GM19099 (cell line): ENCODE measurements around the gene TMEM132C.

ENCODE experiments used
- POLR2A ChIP-seq: IDR thresholded peaks from 3 replicates; pipeline ENCODE4 v1.6.1; 2011; ENCODE audit warnings: low read depth; ENCODE audit not compliant: insufficient read length; ENCODE audit errors: extremely low read depth

TMEM132C gene

DNA sequence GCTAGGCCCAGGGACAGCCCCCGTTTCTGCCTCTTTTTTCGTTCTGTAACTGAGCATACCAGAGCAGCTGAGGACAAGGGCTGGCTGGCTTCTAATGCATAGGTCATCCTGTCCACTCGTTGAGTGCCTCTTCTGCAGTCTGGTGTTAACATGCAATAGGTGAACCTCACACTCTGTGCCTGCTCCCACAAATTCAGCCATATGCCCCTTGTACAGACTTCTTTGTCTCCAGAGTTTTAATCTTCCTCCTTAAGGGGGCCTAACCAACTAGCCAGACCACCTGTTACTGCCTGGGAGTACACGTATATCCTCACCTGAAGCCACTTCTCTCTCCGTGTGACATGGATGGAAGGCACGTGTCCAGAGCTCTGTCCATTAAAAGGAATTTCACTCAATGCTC is 445.7 kb downstream of the TMEM132C start:
- no peak for TF ChIP-seq POLR2A

DNA sequence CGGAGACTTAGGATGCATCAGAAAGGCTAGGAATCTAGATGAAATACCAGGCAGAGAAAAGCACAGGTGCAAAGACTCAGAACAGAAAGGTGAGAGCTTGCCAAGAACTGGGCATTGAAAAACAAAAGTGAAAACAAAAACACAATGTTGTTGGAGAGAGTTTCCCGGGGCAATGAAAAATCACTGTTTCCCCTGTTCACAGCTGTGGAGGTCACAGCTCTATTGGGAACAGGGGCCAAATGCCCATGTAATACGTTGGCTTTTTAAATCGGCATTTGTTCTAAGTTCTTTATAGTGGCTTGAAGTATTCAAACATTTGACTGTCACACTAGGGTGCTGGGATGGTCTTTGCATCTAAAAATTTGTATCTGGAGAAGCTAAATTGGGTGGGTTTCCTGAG is 448.5 kb downstream of the TMEM132C start:
- no peak for TF ChIP-seq POLR2A

DNA sequence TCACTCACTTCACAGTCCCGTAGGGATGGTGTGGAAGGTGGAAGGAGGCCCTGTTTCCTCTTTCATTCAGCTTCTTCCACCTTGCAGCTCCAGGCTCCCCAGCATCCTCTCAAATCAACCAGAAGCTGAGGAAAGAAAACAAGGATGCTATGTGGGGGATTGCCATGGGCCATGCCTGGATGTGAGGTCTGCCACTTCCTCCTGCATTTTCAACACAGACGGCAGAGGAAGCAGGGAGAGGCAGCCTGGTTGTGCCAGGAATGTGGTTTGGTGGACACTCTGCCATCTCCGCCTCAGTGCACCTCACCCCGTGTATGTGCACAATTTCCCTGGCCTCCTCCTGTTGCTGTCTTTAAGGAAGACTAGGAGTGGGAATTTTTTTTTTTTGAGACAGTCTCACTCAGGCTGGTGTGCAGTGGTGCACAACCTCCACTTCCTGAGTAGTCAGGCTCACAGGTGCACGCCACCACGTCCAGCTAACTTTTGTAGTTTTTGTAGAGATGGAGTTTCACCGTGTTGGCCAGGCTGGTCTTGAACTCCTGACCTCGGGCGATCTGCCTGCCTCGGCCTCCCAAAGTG is 457.6 kb downstream of the TMEM132C start:
- no peak for TF ChIP-seq POLR2A

DNA sequence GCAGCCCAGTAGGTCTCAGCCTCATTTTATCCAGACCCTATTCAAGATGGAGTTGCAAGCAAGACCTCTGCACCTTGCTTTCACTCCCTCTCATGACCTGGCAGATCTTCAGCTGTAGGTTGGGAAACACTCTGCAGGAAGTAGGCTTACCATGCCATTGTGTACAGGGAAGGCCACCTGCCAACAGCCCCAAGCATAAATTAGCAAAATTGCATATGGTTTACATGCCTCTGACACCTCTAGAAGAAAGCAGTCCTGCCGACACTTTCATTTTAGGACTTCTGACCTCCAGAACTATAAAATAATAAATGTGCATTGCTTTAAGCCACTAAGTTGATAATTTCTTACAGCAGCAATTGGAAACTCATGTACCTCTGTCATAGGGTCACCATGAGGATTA is 459.9 kb downstream of the TMEM132C start:
- no peak for TF ChIP-seq POLR2A

DNA sequence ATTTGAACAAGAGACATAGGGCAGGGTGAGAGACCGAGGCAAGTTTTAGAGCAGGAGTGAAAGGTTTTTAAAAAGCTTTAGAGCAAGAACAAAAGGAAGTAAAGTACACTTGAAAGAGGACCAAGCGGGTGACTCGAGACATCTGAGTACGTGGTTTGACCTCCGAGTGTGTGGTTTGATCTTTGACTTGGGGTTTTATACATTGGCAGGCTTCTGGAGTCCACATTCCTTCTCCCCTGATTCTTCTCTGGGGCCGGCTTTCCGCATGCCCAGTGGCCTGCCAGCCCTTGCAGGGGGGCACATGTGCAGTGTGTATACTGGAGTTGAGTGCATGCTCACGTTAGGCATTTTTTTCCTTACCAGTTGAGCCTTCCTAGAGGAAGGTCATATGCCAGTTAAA is 460.5 kb downstream of the TMEM132C start:
- no peak for TF ChIP-seq POLR2A

DNA sequence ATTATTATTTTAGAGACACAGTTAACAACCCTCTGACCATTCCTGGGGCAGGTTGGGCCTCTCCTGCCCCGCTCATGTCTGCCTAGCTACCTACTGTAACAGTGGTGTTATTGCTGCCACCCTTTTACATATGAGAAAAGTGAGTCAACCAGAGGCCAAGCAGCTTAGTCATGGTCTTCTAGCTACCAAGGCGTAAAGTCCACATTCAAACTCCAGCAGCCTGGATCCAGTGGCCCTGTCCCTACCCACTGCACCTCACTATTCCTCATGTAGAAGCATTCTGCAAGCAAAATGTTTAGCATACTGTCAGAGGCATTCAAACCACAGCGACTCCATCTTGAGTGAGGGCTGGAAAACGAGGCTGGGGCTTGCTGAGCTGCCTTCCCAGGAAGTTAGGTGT is 461.0 kb downstream of the TMEM132C start:
- no peak for TF ChIP-seq POLR2A

DNA sequence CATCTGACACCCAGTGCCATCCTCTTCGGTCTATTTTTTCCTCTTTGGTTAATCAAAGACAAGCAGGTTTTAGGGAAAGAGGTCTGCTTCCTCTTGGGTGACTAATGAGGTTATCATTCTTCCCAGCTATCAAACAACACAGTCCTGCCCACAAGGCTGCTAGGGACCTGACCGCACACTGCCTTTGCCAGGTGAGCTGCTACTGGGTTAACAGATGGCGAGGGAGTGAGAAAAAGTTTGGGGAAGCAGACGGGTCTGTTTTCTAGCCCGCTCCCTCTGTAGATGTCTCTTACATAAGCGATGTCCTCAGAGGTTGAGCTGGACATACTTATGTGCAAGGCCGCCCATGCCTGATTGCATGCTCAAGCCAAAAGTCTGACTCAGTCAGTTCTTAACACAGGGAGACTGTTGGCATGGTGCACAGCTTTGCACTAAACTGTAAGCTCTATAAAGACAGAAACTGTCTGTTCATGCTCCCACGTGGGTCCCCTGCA is 462.7 kb downstream of the TMEM132C start:
- no peak for TF ChIP-seq POLR2A

DNA sequence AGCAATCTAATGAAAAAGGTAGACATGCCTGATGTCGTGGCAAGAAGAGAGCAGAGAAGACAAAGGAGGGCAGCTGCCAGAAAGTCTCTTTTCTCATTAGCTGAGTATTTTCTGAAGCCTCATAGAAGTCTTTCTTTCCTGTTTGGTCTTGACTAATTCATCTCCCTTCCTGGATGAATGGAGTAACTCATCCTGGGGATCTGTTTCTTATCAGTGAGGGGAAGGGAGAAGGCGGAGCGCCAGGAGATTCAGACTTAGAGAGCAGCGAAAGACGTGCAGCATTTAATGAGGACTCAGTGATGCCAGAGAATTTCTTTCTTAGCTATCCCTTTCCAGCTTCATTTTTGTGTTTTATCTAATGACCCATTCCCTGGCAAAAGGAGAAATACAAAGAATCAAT is 467.4 kb downstream of the TMEM132C start:
- no peak for TF ChIP-seq POLR2A

DNA sequence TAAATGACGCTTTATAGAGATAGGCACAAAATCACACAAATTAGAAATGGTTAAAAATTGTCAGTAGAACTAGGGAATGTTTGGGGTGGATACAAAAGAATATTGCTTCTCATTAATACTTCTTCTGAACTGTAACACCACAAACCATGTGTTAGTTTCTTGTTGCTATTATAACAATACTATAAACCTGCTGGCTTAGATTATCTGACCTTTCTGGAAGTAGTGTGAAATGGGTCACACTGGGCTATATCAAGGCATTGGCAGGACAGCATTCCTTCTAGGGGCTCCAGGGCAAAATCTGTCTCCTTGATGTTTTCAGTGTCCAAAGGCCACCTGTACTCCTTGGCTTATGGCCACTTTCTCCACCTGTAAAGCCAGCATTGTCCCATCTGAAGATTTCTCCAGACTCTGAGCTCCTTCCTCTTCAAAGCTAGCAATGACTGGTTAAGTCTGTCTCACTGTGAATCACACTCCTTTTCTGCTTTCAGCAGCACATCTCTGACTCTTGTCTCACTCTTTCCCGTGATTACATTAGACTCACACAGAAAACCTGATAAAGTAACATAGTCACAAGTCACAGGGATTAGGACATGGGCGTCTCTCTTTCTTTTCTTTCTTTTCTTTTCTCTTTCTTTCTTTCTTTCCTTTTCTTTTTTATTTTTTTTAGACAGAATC is 470.5 kb downstream of the TMEM132C start:
- TF ChIP-seq POLR2A, result no peak

DNA sequence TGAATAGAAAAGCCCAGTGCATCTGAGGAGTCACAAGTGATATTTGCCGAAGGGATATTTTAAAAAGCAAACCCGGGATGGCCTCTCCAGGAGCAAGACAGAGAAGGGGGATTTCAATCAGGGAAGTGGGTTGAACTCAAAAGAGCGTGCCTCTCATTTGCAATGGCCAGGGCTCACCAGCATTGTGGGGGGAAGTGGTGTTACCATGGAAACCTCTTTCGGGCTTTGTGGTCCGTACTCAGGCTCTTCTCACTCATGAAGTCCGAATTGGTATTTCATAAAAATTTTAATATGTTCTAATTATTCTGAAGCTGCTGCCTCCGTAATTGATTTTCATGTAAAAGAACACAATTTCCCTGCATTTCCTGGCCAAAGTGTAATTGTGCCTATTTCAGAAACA is 476.9 kb downstream of the TMEM132C start:
- TF ChIP-seq POLR2A, result no peak

DNA sequence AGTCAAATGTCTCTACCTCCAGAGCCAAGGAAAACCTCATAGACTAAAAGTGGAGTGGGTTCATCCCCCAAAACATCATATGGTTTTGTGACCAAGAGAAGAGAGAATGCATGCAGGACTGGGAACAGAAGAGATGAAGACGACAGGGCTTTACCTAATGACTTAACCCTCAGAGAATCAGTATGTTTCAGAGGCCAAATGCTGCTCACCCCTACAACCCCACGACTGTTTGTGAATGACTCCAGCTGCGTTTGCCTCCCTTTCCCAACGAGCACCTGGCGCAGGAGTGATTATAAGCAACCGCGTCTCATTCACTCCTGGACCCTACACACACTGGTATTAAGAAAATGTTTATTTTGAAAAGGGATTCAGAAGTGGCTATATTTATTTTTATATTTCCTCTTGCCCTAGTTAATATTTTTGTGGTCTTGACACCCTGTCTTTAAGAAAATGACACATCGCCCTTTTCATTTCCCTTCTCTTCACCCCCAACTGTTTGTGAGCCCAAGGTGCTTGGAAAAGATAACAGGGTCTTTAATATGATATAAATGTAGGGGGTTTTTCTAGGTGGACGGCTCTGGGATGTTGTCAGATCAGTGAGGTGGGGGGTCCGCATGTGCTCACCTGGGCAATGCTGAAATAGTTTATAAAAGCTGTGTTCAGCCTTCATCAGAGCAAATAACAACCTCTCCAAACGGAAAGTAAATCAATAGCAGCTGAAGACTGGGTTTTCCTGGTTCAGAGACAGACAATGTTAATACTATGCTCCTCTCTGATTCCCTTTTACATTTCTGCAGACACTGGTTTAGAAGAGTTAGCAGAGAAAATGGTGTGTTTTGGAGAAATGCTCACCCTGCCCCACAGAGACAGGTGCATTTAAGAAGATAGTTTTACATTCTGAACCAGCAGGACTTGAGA is 479.1 kb downstream of the TMEM132C start:
- TF ChIP-seq POLR2A, result no peak

DNA sequence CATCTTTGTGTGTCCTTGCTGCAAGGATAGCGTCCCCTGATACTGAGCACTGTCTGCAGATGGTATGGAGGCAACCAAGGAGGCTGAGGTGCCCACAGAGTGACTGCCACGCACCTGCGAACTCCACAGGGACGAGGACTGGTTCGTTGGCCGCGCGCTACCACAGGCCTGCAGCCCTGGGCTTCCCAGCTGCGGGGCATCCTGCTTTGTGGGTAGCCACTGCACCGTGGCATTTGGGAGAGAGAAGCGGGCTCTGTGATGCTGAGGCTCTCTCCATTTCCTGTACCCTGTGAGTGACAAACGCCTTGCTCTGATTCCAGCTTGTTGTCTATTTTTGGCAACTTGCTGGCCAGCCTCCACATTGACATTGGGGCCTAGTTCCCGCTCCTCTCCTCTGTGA is 480.5 kb downstream of the TMEM132C start:
- no peak for TF ChIP-seq POLR2A

DNA sequence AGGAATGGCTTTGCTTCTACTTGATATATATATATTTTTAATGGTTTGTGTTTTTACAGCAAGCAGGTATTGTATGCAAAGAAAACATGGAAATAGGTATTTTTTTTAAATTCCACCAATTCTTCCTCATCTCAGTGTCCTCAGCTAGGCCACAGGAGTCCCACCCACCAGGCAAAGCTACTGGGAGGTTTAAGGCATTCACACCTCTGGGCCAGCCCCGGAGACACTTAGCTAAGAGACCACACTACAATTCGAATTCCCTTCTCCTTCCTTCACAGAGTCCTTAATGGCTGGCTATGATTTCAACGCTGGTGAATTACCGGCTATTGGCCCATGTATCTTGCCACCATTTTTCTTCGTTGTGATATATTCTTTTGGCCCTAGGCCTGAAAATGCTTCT is 485.4 kb downstream of the TMEM132C start:
- no peak for TF ChIP-seq POLR2A

DNA sequence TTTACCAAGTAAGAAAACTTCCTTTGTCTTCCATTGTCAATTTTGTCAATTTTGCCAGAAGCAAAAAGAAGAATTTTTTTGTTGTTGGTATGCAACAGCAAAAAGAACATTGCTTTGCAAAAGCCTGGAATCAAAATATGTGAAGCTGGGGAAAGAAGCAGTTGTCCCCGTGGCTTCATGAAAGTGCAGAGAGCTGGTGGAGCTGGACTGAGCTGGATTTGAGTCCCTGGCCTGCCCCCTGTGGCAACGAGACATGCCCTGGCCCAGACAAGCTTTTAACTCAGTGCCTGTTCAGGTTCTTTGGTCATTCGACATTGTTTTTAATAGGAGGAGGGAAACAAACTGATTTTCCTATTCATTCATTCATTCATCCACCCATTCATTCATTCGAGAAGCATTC is 486.5 kb downstream of the TMEM132C start:
- TF ChIP-seq POLR2A, result no peak

DNA sequence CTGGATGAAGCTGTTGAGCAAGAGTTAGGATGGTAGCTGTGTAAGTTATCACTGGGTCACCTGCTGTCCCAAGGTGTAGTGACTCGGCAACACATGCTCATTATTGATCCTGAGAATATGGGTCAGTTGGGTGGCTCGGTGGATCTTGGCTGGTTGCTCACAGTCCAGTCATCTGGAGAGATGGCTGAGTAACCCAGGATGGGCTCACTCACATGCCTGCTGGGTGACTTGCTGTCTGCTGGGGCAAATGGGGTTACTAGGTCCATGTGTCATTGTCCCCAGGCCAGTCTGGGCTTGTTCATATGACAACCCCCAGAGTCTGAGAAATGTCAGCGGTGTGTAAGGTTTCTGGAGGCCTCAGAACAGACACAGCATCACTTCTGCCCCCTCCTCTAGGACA is 487.3 kb downstream of the TMEM132C start:
- TF ChIP-seq POLR2A, result no peak

DNA sequence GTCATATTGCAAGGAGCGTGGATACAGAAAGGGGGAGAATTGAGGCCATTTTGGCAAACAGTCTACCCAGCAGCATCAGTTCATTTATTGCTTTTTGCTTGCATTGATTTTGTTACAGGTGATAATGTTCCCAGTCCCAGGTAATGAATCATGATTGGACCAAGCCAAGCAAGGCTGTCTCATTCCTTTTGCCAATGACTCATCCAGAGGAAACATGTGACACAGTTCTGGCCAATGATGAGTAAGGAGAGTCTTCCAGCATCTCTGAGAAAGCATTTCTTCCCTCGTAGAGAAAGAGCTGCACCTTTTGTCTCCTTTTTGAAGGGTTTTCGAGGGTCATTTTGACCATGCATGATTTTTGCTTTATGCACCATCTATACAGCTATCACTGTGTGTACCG is 488.6 kb downstream of the TMEM132C start:
- TF ChIP-seq POLR2A, result no peak
